ENCODE data around the gene PMM2.

DNA sequence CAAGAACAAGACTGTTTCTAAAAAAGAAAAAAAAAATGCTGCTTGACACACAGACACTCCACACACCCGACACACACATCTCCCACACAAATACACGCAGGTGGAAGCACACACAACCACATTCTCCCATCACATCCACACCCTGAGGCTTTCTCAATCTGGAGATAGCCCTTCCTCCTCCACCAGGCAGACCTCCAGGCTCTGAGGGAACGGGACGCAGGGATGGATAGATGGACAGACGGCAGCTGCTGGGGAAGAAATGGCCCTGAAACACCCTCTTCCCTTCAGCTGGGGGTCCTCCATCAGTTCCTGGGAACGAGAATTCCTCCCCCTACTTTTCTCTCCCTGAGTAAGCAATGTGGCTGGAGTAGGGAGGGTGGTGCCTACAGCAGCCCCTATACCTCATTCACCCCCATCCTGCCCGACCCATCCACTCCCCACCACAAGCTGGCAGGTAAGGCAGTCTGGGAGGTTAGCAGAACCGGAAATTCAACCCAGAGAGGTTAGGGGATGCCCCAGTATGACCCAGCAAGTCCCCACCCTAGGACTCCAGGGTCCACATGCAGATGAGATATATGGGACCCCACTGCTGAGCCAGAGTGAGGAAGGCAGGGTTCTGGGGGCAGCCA is 80.4 kb downstream of the PMM2 start:
- TF ChIP-seq, protein P1, sequence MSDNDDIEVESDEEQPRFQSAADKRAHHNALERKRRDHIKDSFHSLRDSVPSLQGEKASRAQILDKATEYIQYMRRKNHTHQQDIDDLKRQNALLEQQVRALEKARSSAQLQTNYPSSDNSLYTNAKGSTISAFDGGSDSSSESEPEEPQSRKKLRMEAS (IDR thresholded peaks at IDR 0.05; ENCODE audit: low read depth, low read length) = no peak
- no peak for TF ChIP-seq POLR2A (IDR thresholded peaks at IDR 0.05; ENCODE audit: extremely low read depth, insufficient read length)
- TF ChIP-seq CTCF (IDR thresholded peaks at IDR 0.05; ENCODE audit: low read depth, low read length) = no peak
- TF ChIP-seq MYC (IDR thresholded peaks at IDR 0.05; ENCODE audit: low read depth, low read length) = no peak

Data from NB4 (cell line).